ENCODE results near the gene ACSL1.

DNA sequence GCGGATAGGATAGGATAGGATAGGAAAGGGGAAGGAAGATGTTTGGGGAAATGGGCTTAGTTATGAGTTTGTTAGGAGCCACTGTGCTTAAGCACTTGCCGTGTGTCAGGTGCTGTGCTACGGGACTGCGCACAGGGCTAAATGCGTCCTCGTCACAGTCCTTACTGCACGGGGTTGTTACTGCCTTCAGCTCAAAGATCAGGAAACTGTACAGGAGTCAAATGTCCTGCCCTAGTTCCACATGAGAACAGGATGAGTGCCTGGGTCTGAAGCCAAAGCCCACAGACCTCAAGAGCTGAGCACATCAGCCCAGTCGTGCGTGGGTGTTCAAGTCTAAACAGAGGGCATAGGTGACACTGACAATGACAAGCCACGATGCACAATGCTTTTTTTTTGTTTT lies 15.0 kb downstream of the ACSL1 start:
- TF ChIP-seq, protein P1, sequence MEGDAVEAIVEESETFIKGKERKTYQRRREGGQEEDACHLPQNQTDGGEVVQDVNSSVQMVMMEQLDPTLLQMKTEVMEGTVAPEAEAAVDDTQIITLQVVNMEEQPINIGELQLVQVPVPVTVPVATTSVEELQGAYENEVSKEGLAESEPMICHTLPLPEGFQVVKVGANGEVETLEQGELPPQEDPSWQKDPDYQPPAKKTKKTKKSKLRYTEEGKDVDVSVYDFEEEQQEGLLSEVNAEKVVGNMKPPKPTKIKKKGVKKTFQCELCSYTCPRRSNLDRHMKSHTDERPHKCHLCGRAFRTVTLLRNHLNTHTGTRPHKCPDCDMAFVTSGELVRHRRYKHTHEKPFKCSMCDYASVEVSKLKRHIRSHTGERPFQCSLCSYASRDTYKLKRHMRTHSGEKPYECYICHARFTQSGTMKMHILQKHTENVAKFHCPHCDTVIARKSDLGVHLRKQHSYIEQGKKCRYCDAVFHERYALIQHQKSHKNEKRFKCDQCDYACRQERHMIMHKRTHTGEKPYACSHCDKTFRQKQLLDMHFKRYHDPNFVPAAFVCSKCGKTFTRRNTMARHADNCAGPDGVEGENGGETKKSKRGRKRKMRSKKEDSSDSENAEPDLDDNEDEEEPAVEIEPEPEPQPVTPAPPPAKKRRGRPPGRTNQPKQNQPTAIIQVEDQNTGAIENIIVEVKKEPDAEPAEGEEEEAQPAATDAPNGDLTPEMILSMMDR (IDR thresholded peaks at IDR 0.05; ENCODE audit: poor library complexity): no peak
- TF ChIP-seq EZH2 (IDR thresholded peaks at IDR 0.05; ENCODE audit: borderline replicate concordance): no peak

Data from hepatocyte (in vitro differentiated cells).